ENCODE measurements around the gene ZNF576. TPM values are rescaled to one million over a fixed set of nuclear protein-coding genes. Genes with fewer than 3 reads are reported as not detected.
A peak's percentile ranks its signal among the peaks of the same experiment; 100 is the strongest.

Gene ZNF576
- total and polyA plus RNA-seq, 2 of the 13 experiments (the other 11 are each of a cell fraction or from before 2014, with no cell fraction given), result 7.2 to 9.6 TPM

DNA sequence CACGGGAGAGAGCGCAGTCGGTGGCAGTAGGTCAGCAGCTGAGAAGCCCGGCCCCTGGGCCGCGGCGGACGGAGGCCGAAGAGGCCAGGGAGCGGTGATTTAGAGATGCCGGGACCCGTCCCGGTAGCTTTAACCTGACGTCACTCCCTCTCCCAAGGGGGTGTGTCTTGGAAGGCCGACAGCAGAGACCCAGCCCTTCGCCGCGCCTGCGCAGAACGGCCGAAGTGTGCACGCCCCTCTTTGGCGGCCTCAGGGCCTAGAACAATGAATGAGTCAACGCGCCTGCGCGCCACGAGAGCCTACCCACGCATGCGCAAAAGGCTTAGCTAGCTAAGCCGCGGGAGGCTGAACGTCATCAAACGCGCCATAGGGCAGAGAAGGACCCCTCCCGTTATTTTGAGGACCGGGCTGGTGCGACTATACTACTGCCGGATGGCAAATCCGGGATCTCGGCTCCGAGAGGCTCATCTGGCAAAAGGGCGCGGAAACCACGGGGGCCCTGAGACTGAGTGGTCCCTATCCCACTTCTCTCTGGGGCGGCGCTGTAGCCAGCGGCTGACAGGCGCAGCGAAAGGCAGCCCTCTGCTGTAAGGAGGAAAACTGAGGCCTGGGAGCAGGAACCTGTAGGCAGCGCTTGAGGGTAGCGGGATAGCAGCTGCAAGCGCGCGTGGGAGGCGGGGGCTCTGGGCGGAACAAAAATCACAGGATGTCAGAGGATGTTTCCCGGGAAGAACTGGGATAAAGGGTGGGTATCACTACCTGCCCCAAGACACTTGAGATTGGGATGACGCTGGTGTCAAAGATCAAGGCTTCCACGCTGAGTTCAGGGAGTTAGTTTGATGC is at the start of gene ZNF576, which contains the start of gene IRGQ (continued):
- TF ChIP-seq, protein P1, sequence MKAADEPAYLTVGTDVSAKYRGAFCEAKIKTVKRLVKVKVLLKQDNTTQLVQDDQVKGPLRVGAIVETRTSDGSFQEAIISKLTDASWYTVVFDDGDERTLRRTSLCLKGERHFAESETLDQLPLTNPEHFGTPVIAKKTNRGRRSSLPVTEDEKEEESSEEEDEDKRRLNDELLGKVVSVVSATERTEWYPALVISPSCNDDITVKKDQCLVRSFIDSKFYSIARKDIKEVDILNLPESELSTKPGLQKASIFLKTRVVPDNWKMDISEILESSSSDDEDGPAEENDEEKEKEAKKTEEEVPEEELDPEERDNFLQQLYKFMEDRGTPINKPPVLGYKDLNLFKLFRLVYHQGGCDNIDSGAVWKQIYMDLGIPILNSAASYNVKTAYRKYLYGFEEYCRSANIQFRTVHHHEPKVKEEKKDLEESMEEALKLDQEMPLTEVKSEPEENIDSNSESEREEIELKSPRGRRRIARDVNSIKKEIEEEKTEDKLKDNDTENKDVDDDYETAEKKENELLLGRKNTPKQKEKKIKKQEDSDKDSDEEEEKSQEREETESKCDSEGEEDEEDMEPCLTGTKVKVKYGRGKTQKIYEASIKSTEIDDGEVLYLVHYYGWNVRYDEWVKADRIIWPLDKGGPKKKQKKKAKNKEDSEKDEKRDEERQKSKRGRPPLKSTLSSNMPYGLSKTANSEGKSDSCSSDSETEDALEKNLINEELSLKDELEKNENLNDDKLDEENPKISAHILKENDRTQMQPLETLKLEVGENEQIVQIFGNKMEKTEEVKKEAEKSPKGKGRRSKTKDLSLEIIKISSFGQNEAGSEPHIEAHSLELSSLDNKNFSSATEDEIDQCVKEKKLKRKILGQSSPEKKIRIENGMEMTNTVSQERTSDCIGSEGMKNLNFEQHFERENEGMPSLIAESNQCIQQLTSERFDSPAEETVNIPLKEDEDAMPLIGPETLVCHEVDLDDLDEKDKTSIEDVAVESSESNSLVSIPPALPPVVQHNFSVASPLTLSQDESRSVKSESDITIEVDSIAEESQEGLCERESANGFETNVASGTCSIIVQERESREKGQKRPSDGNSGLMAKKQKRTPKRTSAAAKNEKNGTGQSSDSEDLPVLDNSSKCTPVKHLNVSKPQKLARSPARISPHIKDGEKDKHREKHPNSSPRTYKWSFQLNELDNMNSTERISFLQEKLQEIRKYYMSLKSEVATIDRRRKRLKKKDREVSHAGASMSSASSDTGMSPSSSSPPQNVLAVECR (CRISPR knock-in tag; IDR thresholded peaks at IDR 0.05; ENCODE audit: borderline replicate concordance), result peak; percentile 84; the same call in 1 of the 2 replicates
- TF ChIP-seq, protein P2, sequence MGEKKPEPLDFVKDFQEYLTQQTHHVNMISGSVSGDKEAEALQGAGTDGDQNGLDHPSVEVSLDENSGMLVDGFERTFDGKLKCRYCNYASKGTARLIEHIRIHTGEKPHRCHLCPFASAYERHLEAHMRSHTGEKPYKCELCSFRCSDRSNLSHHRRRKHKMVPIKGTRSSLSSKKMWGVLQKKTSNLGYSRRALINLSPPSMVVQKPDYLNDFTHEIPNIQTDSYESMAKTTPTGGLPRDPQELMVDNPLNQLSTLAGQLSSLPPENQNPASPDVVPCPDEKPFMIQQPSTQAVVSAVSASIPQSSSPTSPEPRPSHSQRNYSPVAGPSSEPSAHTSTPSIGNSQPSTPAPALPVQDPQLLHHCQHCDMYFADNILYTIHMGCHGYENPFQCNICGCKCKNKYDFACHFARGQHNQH (CRISPR knock-in tag; IDR thresholded peaks at IDR 0.05), result no peak; the same call in 1 of the 2 replicates
- TF ChIP-seq NFE2 (CRISPR knock-in tag; IDR thresholded peaks at IDR 0.05) (no peak), ZNF264 (CRISPR knock-in tag; IDR thresholded peaks at IDR 0.05) (no peak; the same call in 1 of the 2 replicates), KDM5B (CRISPR knock-in tag; IDR thresholded peaks at IDR 0.05; ENCODE audit: borderline replicate concordance) (peak; percentile 68; the same call in 1 of the 2 replicates), FOSL1 (CRISPR knock-in tag; IDR thresholded peaks at IDR 0.05; ENCODE audit: borderline replicate concordance) (no peak), ZNF543 (CRISPR knock-in tag; IDR thresholded peaks at IDR 0.05) (no peak), SUZ12 (IDR thresholded peaks at IDR 0.05; ENCODE audit: low read depth, low read length) (no peak), ZNF24 (IDR thresholded peaks at IDR 0.05) (no peak), NR2C2 (CRISPR knock-in tag; IDR thresholded peaks at IDR 0.05; ENCODE audit: borderline replicate concordance) (peak; percentile 87), JUN (CRISPR knock-in tag; IDR thresholded peaks at IDR 0.05) (peak; percentile 56; the same call in 1 of the 2 replicates), PHF8 (CRISPR knock-in tag; IDR thresholded peaks at IDR 0.05) (peak; percentile 73), ZNF282 (IDR thresholded peaks at IDR 0.05; ENCODE audit: partially characterized antibody) (no peak)
- TF ChIP-seq, protein P3, sequence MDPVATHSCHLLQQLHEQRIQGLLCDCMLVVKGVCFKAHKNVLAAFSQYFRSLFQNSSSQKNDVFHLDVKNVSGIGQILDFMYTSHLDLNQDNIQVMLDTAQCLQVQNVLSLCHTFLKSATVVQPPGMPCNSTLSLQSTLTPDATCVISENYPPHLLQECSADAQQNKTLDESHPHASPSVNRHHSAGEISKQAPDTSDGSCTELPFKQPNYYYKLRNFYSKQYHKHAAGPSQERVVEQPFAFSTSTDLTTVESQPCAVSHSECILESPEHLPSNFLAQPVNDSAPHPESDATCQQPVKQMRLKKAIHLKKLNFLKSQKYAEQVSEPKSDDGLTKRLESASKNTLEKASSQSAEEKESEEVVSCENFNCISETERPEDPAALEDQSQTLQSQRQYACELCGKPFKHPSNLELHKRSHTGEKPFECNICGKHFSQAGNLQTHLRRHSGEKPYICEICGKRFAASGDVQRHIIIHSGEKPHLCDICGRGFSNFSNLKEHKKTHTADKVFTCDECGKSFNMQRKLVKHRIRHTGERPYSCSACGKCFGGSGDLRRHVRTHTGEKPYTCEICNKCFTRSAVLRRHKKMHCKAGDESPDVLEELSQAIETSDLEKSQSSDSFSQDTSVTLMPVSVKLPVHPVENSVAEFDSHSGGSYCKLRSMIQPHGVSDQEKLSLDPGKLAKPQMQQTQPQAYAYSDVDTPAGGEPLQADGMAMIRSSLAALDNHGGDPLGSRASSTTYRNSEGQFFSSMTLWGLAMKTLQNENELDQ (CRISPR knock-in tag; IDR thresholded peaks at IDR 0.05; ENCODE audit: borderline replicate concordance), result no peak
- TF ChIP-seq, protein P4, sequence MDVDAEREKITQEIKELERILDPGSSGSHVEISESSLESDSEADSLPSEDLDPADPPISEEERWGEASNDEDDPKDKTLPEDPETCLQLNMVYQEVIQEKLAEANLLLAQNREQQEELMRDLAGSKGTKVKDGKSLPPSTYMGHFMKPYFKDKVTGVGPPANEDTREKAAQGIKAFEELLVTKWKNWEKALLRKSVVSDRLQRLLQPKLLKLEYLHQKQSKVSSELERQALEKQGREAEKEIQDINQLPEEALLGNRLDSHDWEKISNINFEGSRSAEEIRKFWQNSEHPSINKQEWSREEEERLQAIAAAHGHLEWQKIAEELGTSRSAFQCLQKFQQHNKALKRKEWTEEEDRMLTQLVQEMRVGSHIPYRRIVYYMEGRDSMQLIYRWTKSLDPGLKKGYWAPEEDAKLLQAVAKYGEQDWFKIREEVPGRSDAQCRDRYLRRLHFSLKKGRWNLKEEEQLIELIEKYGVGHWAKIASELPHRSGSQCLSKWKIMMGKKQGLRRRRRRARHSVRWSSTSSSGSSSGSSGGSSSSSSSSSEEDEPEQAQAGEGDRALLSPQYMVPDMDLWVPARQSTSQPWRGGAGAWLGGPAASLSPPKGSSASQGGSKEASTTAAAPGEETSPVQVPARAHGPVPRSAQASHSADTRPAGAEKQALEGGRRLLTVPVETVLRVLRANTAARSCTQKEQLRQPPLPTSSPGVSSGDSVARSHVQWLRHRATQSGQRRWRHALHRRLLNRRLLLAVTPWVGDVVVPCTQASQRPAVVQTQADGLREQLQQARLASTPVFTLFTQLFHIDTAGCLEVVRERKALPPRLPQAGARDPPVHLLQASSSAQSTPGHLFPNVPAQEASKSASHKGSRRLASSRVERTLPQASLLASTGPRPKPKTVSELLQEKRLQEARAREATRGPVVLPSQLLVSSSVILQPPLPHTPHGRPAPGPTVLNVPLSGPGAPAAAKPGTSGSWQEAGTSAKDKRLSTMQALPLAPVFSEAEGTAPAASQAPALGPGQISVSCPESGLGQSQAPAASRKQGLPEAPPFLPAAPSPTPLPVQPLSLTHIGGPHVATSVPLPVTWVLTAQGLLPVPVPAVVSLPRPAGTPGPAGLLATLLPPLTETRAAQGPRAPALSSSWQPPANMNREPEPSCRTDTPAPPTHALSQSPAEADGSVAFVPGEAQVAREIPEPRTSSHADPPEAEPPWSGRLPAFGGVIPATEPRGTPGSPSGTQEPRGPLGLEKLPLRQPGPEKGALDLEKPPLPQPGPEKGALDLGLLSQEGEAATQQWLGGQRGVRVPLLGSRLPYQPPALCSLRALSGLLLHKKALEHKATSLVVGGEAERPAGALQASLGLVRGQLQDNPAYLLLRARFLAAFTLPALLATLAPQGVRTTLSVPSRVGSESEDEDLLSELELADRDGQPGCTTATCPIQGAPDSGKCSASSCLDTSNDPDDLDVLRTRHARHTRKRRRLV (CRISPR knock-in tag; IDR thresholded peaks at IDR 0.05), result no peak
- TF ChIP-seq, protein P5, sequence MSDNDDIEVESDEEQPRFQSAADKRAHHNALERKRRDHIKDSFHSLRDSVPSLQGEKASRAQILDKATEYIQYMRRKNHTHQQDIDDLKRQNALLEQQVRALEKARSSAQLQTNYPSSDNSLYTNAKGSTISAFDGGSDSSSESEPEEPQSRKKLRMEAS (IDR thresholded peaks at IDR 0.05), result peak; percentile 43
